Kidney epithelial cell (primary cell): ENCODE measurements around the gene VAMP8. TPM values are rescaled to one million over a fixed set of nuclear protein-coding genes. Genes with fewer than 3 reads are reported as not detected.
"Not testable (repeated sequence)": the region's sequence is repeated elsewhere in the genome, so short reads cannot be mapped to it uniquely, and the experiment has no call there.

Source experiments
- DNase-seq: peaks from one replicate; pipeline ENCODE4 v3.0.0-alpha.2; 2010; ENCODE audit warnings: low read depth
- H3K27me3 ChIP-seq: 2 replicates; pipeline ENCODE4 v1.6.0; 2011; ENCODE audit warnings: low read length; ENCODE audit not compliant: control insufficient read depth, insufficient read depth
- H3K36me3 ChIP-seq: 2 replicates; pipeline ENCODE4 v1.5.1; 2011; ENCODE audit warnings: low read length; ENCODE audit not compliant: control insufficient read depth, insufficient read depth
- H3K4me3 ChIP-seq: 2 replicates; pipeline ENCODE4 v1.5.1; 2011; ENCODE audit warnings: low read depth, mild to moderate bottlenecking, control low read depth, low read length
- CTCF ChIP-seq: IDR thresholded peaks from 2 replicates; pipeline ENCODE4 v1.5.1; 2011; ENCODE audit warnings: mild to moderate bottlenecking, moderate library complexity, low read length, control low read depth, inconsistent platforms; ENCODE audit not compliant: insufficient read depth, poor library complexity, severe bottlenecking
- total RNA-seq: library from RNA; depleted of rRNA; stranded (reverse); fragments of >200 nt; gene quantifications from 2 replicates; pipeline ENCODE4 v1.2.3, GENCODE V29; 2015

Gene VAMP8
- total RNA-seq, 1 donor from 2014 or later, result 53.5 TPM

GRCh38 chr2:85591563-85591962 lies 14.2 kb downstream of the VAMP8 start:
- H3K27me3 ChIP-seq, result no peaks in the 10 kb centered on the region
- H3K4me3 ChIP-seq, result no peak overlapping the region
- no peak for TF ChIP-seq CTCF
- DNase-seq, result no peak
- no peaks in the 10 kb centered on the region for H3K36me3 ChIP-seq

GRCh38 chr2:85592299-85592698 lies 14.9 kb downstream of the VAMP8 start:
- not testable (repeated sequence) for DNase-seq, H3K4me3 ChIP-seq, H3K27me3 ChIP-seq, H3K36me3 ChIP-seq

GRCh38 chr2:85593023-85593422 lies 15.6 kb downstream of the VAMP8 start:
- DNase-seq, result no peak
- TF ChIP-seq CTCF, result no peak
- H3K4me3 ChIP-seq, result no peak overlapping the region
- H3K36me3 ChIP-seq, result no peaks in the 10 kb centered on the region
- H3K27me3 ChIP-seq, result no peaks in the 10 kb centered on the region

- H3K27me3 ChIP-seq, result no peaks in the 10 kb centered on the region
- DNase-seq, result no peak
- no peaks in the 10 kb centered on the region for H3K36me3 ChIP-seq
- peak overlapping the region; percentile 68 for H3K4me3 ChIP-seq
- TF ChIP-seq CTCF, result no peak
These were observed 17.4 kb downstream of the VAMP8 start for GRCh38 chr2:85594715-85595300.

- no peaks in the 10 kb centered on the region for H3K27me3 ChIP-seq
- peak; percentile 98 for DNase-seq
- H3K36me3 ChIP-seq, result no peaks in the 10 kb centered on the region
- H3K4me3 ChIP-seq, result peak within 1 kb of the TSS; percentile 68
- TF ChIP-seq CTCF, result no peak
These were observed 18.1 kb downstream of the VAMP8 start, which contains the start of gene RNF181 for GRCh38 chr2:85595301-85596025. RNF181 (plus strand) TSS chr2:85595745; CDS start chr2:85595764, 19 bp downstream.

- no peak for TF ChIP-seq CTCF
- no peak for DNase-seq
- Histone ChIP-seq H3K4me3 (peak overlapping the region; percentile 68), H3K27me3 (no peaks in the 10 kb centered on the region), H3K36me3 (no peaks in the 10 kb centered on the region)
These were observed 18.6 kb downstream of the VAMP8 start for GRCh38 chr2:85596026-85596333.
